Neutrophil (primary cell): Measurements from ENCODE around the gene ARNT2.

ENCODE experiments used
- H3K27ac ChIP-seq: fragments of 200-600 bp; sonication (generic); 2 replicates; pipeline ENCODE4 v1.5.1; 2016; ENCODE audit warnings: mild to moderate bottlenecking, moderate library complexity
- H3K27me3 ChIP-seq: fragments of 200-600 bp; sonication (generic); 2 replicates; pipeline ENCODE4 v1.6.0; 2016; ENCODE audit warnings: mild to moderate bottlenecking
- H3K36me3 ChIP-seq: fragments of 200-600 bp; sonication (generic); 2 replicates; pipeline ENCODE4 v1.5.1; 2017
- H3K4me1 ChIP-seq, 2 experiments: fragments of 200-600 bp in 1 of 2; sonication (generic) in 1 of 2; 1 replicate in 1 of 2; 2 replicates in 1 of 2; pipeline versions ENCODE4 v1.5.1 to v1.6.1; 2013 to 2016; ENCODE audit warnings: low read depth in 1 of 2, low read length in 1 of 2, mild to moderate bottlenecking in 1 of 2, moderate library complexity in 1 of 2; ENCODE audit not compliant: control insufficient read depth in 1 of 2, insufficient read depth in 1 of 2
- H3K4me3 ChIP-seq, 2 experiments: fragments of 200-600 bp in 1 of 2; sonication (generic) in 1 of 2; 1 replicate in 1 of 2; 2 replicates in 1 of 2; pipeline ENCODE4 v1.5.1; 2013 to 2016; ENCODE audit warnings: low read depth in 1 of 2, low read length in 1 of 2, mild to moderate bottlenecking in 1 of 2, moderate library complexity in 1 of 2
- H3K9me3 ChIP-seq: fragments of 200-600 bp; sonication (generic); 2 replicates; pipeline ENCODE4 v1.5.1; 2016
- TF ChIP-seq, protein P1 (sequence below): fragments of 200-600 bp; sonication (generic); IDR thresholded peaks from 2 replicates; pipeline ENCODE4 v1.5.1; 2016; ENCODE audit warnings: antibody characterized with exemption

Gene ARNT2

DNA sequence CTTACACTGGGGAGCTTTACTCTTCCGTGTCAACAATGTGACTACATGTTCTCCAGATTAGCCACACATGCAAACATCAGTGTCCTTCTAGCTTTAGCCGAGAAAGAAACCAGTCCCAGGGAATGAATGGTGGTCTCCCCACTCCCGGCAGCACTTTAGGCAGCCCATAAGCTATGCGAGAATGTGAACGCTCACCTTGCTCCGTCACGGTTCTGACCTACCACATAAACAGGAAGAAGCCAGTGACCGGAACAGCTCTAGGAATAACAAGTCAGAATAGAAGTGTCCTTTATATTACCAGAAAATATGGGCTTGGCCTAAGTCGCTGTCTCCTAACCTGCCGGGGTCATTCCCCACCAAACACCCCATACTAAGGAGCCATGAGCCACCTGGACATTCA is 192.9 kb downstream of the ARNT2 start:
- TF ChIP-seq, protein P1, sequence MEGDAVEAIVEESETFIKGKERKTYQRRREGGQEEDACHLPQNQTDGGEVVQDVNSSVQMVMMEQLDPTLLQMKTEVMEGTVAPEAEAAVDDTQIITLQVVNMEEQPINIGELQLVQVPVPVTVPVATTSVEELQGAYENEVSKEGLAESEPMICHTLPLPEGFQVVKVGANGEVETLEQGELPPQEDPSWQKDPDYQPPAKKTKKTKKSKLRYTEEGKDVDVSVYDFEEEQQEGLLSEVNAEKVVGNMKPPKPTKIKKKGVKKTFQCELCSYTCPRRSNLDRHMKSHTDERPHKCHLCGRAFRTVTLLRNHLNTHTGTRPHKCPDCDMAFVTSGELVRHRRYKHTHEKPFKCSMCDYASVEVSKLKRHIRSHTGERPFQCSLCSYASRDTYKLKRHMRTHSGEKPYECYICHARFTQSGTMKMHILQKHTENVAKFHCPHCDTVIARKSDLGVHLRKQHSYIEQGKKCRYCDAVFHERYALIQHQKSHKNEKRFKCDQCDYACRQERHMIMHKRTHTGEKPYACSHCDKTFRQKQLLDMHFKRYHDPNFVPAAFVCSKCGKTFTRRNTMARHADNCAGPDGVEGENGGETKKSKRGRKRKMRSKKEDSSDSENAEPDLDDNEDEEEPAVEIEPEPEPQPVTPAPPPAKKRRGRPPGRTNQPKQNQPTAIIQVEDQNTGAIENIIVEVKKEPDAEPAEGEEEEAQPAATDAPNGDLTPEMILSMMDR = no peak
- no peaks in the 10 kb centered on the region for H3K9me3 ChIP-seq
- no peaks in the 10 kb centered on the region for H3K4me1 ChIP-seq
- H3K27me3 ChIP-seq = peaks cover 4% of the 10 kb centered on the region
- H3K4me3 ChIP-seq = no peak overlapping the region
- no peaks in the 10 kb centered on the region for H3K36me3 ChIP-seq
- no peak overlapping the region for H3K27ac ChIP-seq

DNA sequence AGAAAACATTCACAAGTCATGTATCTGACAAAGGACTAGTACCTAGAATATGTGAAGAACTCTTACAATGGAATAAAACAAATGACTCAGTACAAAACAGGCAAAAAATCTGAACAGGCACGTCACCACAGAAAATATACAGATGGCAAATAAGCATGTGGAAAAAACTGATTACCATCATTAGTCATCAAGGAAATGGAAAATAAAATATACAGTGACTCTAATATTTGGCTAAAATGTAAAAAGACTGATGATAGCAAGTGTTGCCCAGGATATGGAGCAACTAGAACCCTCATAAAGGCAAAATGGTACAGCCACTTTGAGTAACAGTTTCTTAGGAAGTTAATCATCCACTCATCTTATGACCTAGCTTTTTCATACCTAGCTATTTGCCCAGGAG is 195.2 kb downstream of the ARNT2 start:
- no peak overlapping the region for H3K27ac ChIP-seq
- TF ChIP-seq, protein P1 = no peak
- no peaks in the 10 kb centered on the region for H3K36me3 ChIP-seq

DNA sequence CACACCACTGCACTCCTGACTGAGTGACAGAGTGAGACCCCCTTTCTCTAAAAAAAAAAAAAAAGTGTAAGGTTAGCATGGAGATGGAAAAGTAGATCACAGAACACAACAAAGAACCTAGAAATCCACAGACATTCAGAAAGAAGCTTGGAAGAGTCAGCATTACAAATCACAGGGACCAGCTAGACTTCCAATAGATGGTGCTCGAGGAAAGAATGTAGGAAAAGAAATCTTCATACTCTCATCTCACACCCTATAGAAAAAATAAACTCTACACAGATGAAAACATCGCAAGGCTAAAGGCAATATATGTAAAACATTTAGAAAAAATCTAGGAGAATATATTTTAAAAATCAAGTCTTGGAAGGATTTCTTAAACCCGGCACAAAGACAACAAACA is 196.4 kb downstream of the ARNT2 start:
- Histone ChIP-seq H3K27me3 (peaks cover 9% of the 10 kb centered on the region), H3K9me3 (no peaks in the 10 kb centered on the region), H3K27ac (no peak overlapping the region), H3K4me3 (no peak overlapping the region), H3K4me1 (no peaks in the 10 kb centered on the region), H3K36me3 (no peaks in the 10 kb centered on the region)
- TF ChIP-seq, protein P1 = no peak

More for the DNA sequence above, 195.2 kb downstream of the ARNT2 start:
- Histone ChIP-seq H3K4me1 (no peaks in the 10 kb centered on the region), H3K4me3 (no peak overlapping the region), H3K27me3 (peaks cover 4% of the 10 kb centered on the region), H3K9me3 (no peaks in the 10 kb centered on the region)

DNA sequence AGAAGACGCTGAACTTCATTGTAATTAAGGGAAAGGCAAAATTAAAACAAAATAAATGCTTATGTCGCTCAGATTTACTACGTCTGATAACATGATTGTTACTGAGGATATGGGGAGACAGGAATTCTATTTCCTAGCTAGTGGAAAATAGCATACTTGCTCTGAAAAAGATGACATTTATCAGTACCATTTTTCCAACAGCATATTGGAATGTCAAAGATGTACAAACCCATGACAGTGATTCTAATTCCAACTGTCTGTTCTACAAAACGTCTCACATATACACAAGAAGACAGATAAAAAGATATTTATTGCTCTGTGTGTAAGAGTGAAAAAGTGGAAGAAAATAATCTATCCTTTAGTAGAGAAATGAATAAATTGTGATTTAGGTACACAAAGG is 197.1 kb downstream of the ARNT2 start:
- Histone ChIP-seq H3K36me3 (no peaks in the 10 kb centered on the region), H3K4me1 (no peaks in the 10 kb centered on the region), H3K4me3 (no peak overlapping the region), H3K9me3 (no peaks in the 10 kb centered on the region), H3K27me3 (peaks cover 9% of the 10 kb centered on the region), H3K27ac (no peak overlapping the region)
- TF ChIP-seq, protein P1 = no peak

DNA sequence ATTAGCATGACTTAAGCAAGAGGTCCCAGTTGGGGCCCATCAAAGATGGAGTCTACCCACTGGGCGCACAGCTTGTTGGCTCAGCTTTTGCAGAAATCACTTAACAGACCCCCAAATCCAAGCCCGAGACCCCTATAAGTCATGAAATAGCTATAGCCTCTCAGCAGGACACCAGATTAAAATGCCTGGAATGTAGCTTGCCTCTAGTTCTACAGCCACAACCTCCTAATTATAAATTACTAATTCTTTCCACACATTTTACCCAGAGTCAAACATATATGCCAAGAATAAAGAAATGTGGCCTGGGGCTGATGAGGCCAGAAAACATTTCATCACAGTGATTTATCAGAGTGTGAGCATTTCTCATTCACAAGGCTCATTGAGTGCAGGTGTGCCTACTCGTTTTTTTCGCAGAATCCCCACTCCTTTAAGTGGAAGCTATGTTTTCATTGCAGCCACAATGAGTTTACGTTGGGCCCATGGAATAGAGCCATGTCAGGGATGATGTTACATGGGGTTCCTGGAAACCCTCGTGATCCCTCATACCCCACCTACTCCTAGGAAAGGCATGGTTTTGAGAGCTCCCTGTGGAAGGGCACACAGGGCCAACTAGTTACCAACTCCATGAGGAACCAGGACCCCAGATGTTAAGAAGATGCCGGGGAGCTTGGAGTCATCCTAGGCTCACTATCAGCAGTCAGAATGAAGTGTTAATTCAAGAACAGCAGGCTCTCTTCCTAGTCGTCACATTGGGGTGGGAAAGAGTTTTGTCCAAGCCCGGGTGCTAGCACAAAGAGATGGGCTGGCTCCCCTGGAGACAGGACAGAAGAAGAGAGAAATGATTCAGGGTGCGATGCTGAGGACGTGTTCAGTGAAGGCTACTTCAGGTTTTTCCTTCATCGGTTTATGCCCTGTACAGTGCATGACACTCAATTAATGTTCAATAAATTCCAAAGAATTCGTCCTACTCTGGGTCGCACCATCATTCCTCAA is 200.7 kb downstream of the ARNT2 start:
- H3K27ac ChIP-seq = no peak overlapping the region
- TF ChIP-seq, protein P1 = no peak
- H3K4me3 ChIP-seq = no peak overlapping the region
- peaks cover 29% of the 10 kb centered on the region for H3K27me3 ChIP-seq
- H3K4me1 ChIP-seq = no peaks in the 10 kb centered on the region
- no peaks in the 10 kb centered on the region for H3K9me3 ChIP-seq
- H3K36me3 ChIP-seq = no peaks in the 10 kb centered on the region
